Osteoblast (primary cell): ENCODE measurements around the gene TKTL1. TPM values are rescaled to one million over a fixed set of nuclear protein-coding genes. Genes with fewer than 3 reads are reported as not detected.

Experiments used
- DNase-seq: peaks from one replicate; pipeline ENCODE4 v3.0.0; 2011; ENCODE audit warnings: low spot score, mixed read lengths; ENCODE audit not compliant: insufficient read length; ENCODE audit errors: missing footprints
- H2AFZ ChIP-seq: 2 replicates; pipeline ENCODE4 v1.6.0; 2011; ENCODE audit warnings: mild to moderate bottlenecking, low read length
- H3K27ac ChIP-seq: 2 replicates; pipeline ENCODE4 v1.5.1; 2011; ENCODE audit warnings: mild to moderate bottlenecking, low read depth, low read length, moderate library complexity
- H3K27me3 ChIP-seq: 2 replicates; pipeline ENCODE4 v1.6.0; 2012; ENCODE audit warnings: mild to moderate bottlenecking, control low read depth, inconsistent platforms, low read length, moderate library complexity; ENCODE audit not compliant: insufficient read depth
- H3K36me3 ChIP-seq: 2 replicates; pipeline ENCODE4 v1.5.1; 2011; ENCODE audit warnings: mild to moderate bottlenecking, low read length, control low read depth, moderate library complexity; ENCODE audit not compliant: insufficient read depth
- H3K4me1 ChIP-seq: 2 replicates; pipeline ENCODE4 v1.5.1; 2011; ENCODE audit warnings: mild to moderate bottlenecking, low read length, control low read depth, moderate library complexity; ENCODE audit not compliant: insufficient read depth
- H3K4me2 ChIP-seq: 2 replicates; pipeline ENCODE4 v1.6.0; 2011; ENCODE audit warnings: mild to moderate bottlenecking, low read length; ENCODE audit not compliant: insufficient read depth
- H3K4me3 ChIP-seq: fragments of 200-600 bp; sonication (generic); 3 replicates; pipeline ENCODE4 v1.5.1; 2012; ENCODE audit warnings: mild to moderate bottlenecking, low read length, inconsistent platforms; ENCODE audit not compliant: insufficient read depth
- H3K79me2 ChIP-seq: 2 replicates; pipeline ENCODE4 v1.6.0; 2012; ENCODE audit warnings: mild to moderate bottlenecking, low read length, control low read depth, inconsistent platforms; ENCODE audit not compliant: insufficient read depth
- H3K9me3 ChIP-seq: 2 replicates; pipeline ENCODE4 v1.5.1; 2011; ENCODE audit warnings: low read depth, low read length, control low read depth
- H4K20me1 ChIP-seq: 2 replicates; pipeline ENCODE4 v1.6.0; 2012; ENCODE audit warnings: mild to moderate bottlenecking, low read length, control low read depth; ENCODE audit not compliant: insufficient read depth
- total RNA-seq: library from RNA; depleted of rRNA; stranded (reverse); fragments of >200 nt; gene quantifications from 2 replicates; pipeline ENCODE4 v1.2.3, GENCODE V29; 2012
- TF ChIP-seq, protein P1 (sequence below): IDR thresholded peaks from 2 replicates; pipeline ENCODE4 v1.5.1; 2011; ENCODE audit warnings: mild to moderate bottlenecking, low read depth, low read length, moderate library complexity; ENCODE audit errors: extremely low read depth

Gene TKTL1
- total RNA-seq, 1 donor = not detected

DNA sequence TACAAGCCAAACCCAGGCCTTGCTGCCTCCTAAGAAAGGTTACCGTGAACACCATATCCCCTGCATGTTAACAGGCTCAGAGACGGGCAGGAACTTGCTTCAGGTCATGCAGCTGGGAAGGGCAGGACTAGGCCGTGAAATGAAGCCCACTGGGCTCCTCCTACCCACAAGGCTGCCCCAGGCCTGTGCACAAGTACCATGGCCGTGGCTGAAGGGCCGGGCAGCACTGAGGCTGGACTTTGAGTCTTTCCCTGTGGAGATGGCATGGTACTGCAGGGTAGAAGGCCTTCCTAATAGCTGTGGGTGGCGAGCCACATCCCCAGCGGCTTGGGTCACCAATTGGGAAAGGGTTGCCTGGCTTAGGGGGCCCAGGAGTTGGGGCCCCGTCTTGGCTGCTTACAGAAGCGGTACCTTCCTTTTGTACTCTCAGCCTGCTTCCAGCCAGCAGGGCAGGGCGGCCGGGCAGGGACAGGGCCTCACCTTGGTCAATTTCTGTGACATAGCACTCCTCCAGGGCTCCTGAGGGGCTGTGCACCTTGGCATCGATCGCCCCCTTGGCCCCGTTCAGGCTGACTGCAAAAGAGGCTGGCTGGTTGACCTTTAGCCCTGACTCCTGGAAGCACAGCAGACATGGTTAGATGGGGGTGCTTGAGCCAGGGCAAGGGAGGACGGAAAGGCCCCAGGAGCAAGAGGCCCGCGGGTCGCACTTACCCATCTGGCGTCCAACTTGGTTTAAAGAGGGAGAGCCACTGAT lies 55.0 kb downstream of the TKTL1 start:
- peaks cover under 1% of the 10 kb centered on the region for H3K79me2 ChIP-seq
- H3K4me3 ChIP-seq = no peak overlapping the region
- no peaks in the 10 kb centered on the region for H3K27me3 ChIP-seq
- no peak overlapping the region for H2AFZ ChIP-seq
- H4K20me1 ChIP-seq = peaks cover 48% of the 10 kb centered on the region
- no peak for DNase-seq
- H3K36me3 ChIP-seq = peaks cover 61% of the 10 kb centered on the region
- no peak overlapping the region for H3K4me2 ChIP-seq
- no peaks in the 10 kb centered on the region for H3K4me1 ChIP-seq
- TF ChIP-seq, protein P1, sequence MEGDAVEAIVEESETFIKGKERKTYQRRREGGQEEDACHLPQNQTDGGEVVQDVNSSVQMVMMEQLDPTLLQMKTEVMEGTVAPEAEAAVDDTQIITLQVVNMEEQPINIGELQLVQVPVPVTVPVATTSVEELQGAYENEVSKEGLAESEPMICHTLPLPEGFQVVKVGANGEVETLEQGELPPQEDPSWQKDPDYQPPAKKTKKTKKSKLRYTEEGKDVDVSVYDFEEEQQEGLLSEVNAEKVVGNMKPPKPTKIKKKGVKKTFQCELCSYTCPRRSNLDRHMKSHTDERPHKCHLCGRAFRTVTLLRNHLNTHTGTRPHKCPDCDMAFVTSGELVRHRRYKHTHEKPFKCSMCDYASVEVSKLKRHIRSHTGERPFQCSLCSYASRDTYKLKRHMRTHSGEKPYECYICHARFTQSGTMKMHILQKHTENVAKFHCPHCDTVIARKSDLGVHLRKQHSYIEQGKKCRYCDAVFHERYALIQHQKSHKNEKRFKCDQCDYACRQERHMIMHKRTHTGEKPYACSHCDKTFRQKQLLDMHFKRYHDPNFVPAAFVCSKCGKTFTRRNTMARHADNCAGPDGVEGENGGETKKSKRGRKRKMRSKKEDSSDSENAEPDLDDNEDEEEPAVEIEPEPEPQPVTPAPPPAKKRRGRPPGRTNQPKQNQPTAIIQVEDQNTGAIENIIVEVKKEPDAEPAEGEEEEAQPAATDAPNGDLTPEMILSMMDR = no peak
- no peak overlapping the region for H3K27ac ChIP-seq
- no peaks in the 10 kb centered on the region for H3K9me3 ChIP-seq

DNA sequence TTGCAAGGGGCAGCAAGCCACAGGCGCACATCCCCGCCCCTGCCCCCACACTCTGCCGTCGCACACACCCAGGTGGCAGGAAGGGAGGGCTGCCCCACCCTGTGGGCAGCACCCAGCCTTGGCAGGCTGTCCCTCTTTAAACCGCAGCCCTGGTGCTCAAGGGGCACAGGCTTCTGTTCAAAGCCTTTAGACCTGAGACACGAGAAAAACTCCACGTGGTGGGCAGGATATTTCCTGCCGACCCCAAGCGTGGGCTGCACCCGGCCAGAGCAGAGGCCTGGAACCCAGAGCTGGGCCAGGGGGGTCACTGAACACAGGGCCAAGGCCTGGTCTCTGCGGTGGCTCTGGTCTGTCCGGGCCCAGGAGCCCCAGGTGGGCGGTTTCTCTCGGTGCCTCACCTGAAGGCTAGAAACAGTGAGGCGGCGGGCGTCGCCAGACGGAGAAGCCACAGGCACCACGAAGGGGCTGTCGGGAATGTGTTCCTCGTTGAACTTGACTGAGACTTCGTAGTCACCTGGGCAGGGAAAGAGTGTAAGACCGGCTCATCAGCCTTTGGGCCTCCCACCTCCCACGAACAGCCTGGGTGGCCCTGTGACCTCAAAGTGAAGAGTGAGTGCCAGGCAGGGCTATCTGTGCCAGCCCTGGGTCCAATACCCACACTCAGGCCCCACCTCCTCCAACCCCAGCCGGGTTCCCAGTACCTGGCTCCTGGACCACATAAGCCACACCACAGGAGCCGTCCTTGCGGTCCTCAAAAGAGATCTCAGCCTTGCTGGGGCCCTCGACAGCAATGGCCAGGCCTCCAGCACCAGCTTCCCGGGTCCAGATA lies 55.8 kb downstream of the TKTL1 start:
- Histone ChIP-seq H3K9me3 (no peaks in the 10 kb centered on the region), H2AFZ (no peak overlapping the region), H3K79me2 (peaks cover 4% of the 10 kb centered on the region), H4K20me1 (peaks cover 55% of the 10 kb centered on the region), H3K27ac (no peak overlapping the region), H3K36me3 (peaks cover 69% of the 10 kb centered on the region), H3K27me3 (no peaks in the 10 kb centered on the region), H3K4me2 (no peak overlapping the region), H3K4me3 (no peak overlapping the region), H3K4me1 (no peaks in the 10 kb centered on the region)
- TF ChIP-seq, protein P1 = no peak
- DNase-seq = no peak

DNA sequence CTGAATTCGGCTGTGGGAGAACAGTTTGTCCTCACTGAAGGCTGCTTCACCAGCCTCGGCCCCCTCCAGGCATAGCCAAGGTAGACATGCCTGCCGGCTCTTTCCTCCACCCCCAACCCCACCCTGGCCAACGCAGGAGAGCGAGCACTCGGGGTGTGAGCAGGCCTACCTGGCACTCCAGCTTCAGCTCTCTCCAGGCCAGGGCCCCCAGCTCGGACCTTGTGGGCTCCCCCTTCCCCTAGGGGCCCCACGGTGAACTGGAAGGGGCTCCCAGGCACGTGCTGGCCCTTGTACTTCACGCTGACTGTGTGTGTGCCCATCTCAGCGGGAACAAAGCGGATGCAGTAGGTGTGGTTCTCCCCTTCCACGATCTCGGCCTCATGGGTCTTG lies 56.4 kb downstream of the TKTL1 start:
- Histone ChIP-seq H4K20me1 (peaks cover 61% of the 10 kb centered on the region), H3K27me3 (no peaks in the 10 kb centered on the region), H3K9me3 (no peaks in the 10 kb centered on the region), H3K27ac (no peak overlapping the region), H2AFZ (no peak overlapping the region), H3K79me2 (peaks cover 5% of the 10 kb centered on the region), H3K4me3 (no peak overlapping the region), H3K4me1 (no peaks in the 10 kb centered on the region), H3K4me2 (no peak overlapping the region), H3K36me3 (peaks cover 74% of the 10 kb centered on the region)
- DNase-seq = no peak
- TF ChIP-seq, protein P1 = no peak

DNA sequence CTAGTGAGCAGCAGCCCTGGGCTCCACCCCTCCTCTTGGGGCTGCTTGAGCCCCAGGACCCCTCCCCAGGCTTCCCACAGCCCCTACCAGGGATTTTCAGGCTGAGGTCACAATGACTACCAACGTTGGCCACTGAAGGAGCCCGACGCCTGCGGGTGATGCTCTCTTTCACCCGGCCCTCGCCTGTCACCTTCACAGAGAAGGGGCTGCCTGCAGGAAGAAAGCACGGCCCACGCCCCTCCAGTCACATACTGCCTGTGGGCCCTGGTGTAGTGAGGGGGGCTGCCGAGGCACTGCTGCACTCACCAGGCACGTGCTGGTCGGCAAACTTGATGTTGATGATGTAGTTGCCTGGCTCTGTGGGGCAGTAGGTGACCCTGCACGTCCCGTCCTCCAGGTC lies 56.9 kb downstream of the TKTL1 start:
- peaks cover 8% of the 10 kb centered on the region for H3K79me2 ChIP-seq
- TF ChIP-seq, protein P1 = no peak

More for the DNA sequence above, 56.9 kb downstream of the TKTL1 start:
- no peak for DNase-seq
- H3K27ac ChIP-seq = no peak overlapping the region
- no peaks in the 10 kb centered on the region for H3K9me3 ChIP-seq
- H3K4me3 ChIP-seq = no peak overlapping the region
- no peak overlapping the region for H3K4me2 ChIP-seq
- peaks cover 79% of the 10 kb centered on the region for H3K36me3 ChIP-seq
- no peaks in the 10 kb centered on the region for H3K4me1 ChIP-seq
- H4K20me1 ChIP-seq = peaks cover 62% of the 10 kb centered on the region
- no peaks in the 10 kb centered on the region for H3K27me3 ChIP-seq
- no peak overlapping the region for H2AFZ ChIP-seq
